ENCODE results near the gene SRSF6. TPM values are rescaled to one million over a fixed set of nuclear protein-coding genes. Genes with fewer than 3 reads are reported as not detected.

The SRSF6 gene
- total and polyA plus RNA-seq, 2 of the 4 experiments (the other 2 are of a cell fraction) = 72.4 to 134 TPM

DNA sequence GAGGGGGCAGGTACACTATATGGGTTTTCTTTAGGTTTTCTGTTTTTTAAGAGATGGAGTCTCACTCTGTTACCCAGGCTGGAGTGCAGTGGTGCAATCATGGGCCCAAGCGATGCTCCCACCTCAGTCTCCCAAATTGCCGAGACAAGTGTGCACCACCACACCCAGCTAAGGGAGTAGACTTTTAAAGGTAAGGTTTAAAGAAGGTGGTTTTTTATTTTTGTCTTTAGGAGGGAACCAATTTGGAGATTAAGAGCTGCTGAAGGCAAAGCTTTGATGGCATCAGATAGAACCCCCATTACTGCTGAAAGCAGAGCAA lies 7.9 kb downstream of the SRSF6 start:
- Histone ChIP-seq H3K4ac (ENCODE audit: low read depth, low read length) (no peak overlapping the region), H2AFZ (replicated peaks; ENCODE audit: low read length, poor library complexity) (no peak overlapping the region), H4K8ac (ENCODE audit: low read depth in 2 of 2, low read length in 2 of 2) (no peak overlapping the region), H3K56ac (ENCODE audit: extremely low read depth, insufficient read depth, low read length) (no peak overlapping the region), H3K9ac (ENCODE audit: low read depth, low read length) (no peak overlapping the region), H2AK9ac (replicated peaks; ENCODE audit: low read depth, low read length, poor library complexity) (no peak overlapping the region), H3K23ac (ENCODE audit: low read depth, low read length) (no peak overlapping the region), H3K79me1 (ENCODE audit: low read depth in 1 of 2, low read length in 2 of 2) (peaks cover 21 to 62% of the 10 kb centered on the region in 2 experiments), H4K91ac (ENCODE audit: insufficient read depth, low read depth, low read length) (no peak overlapping the region), H3K27me3 (ENCODE audit: control insufficient read depth, insufficient read depth, low read length) (no peaks in the 10 kb centered on the region), H3K27ac (ENCODE audit: insufficient read depth, low read length) (no peak overlapping the region), H3K18ac (ENCODE audit: low read depth, low read length) (no peak overlapping the region), H3K9me3 (ENCODE audit: control insufficient read depth, insufficient read depth, low read length) (no peaks in the 10 kb centered on the region), H3K9me1 (ENCODE audit: insufficient read depth, low read length) (no peaks in the 10 kb centered on the region), H3K4me1 (ENCODE audit: control insufficient read depth, insufficient read depth, low read length) (no peaks in the 10 kb centered on the region), H2BK5ac (ENCODE audit: low read depth, low read length, poor library complexity, severe bottlenecking) (no peak overlapping the region), H2BK120ac (ENCODE audit: low read depth, low read length) (no peak overlapping the region), H3K14ac (replicated peaks; ENCODE audit: low read depth, low read length) (no peak overlapping the region), H3K36me3 (ENCODE audit: control insufficient read depth, insufficient read depth, low read length) (peaks cover 53% of the 10 kb centered on the region), H4K5ac (ENCODE audit: low read depth, low read length) (no peak overlapping the region), H2AK5ac (ENCODE audit: low read depth, low read length) (no peak overlapping the region), H2BK20ac (ENCODE audit: low read depth, low read length) (no peak overlapping the region), H2BK15ac (ENCODE audit: low read depth, low read length) (no peak overlapping the region), H4K20me1 (ENCODE audit: insufficient read depth, low read length) (peaks cover 58% of the 10 kb centered on the region), H3K4me3 (ENCODE audit: insufficient read depth, low read depth, low read length) (no peak overlapping the region), H3K4me2 (ENCODE audit: low read depth, low read length) (no peak overlapping the region)
- BruUV-seq (replicated peaks) = no TSS peak
- dilution Hi-C loops (cut with HindIII; ENCODE audit: low sequenced_read_pairs, unreplicated experiment) = no loop called here
- in situ Hi-C loops (cut with MboI; ENCODE audit: low sequenced_read_pairs) = no loop called here
- intact Hi-C loops (cut with micrococcal nuclease) = no loop called here
- CTCF ChIA-PET = interaction anchor here (0.6 kb wide), 1 partner anchor 561 kb away, joined by 4 read pairs; no protein-coding TSS in a partner anchor
- TF ChIP-seq, protein P1, sequence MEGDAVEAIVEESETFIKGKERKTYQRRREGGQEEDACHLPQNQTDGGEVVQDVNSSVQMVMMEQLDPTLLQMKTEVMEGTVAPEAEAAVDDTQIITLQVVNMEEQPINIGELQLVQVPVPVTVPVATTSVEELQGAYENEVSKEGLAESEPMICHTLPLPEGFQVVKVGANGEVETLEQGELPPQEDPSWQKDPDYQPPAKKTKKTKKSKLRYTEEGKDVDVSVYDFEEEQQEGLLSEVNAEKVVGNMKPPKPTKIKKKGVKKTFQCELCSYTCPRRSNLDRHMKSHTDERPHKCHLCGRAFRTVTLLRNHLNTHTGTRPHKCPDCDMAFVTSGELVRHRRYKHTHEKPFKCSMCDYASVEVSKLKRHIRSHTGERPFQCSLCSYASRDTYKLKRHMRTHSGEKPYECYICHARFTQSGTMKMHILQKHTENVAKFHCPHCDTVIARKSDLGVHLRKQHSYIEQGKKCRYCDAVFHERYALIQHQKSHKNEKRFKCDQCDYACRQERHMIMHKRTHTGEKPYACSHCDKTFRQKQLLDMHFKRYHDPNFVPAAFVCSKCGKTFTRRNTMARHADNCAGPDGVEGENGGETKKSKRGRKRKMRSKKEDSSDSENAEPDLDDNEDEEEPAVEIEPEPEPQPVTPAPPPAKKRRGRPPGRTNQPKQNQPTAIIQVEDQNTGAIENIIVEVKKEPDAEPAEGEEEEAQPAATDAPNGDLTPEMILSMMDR (conservative IDR thresholded peaks at IDR 0.05; ENCODE audit: low read depth, low read length) = no peak
- TF ChIP-seq POLR2A (IDR thresholded peaks at IDR 0.05; ENCODE audit: low read depth, low read length) (0 out of 2 replicates have a peak, but pooled peaks have one; percentile 47), RFX5 (IDR thresholded peaks at IDR 0.05; ENCODE audit: low read depth, low read length) (no peak)
- POLR2A ChIA-PET (ENCODE audit: unreplicated experiment) = no interaction called here
- ATAC-seq (ENCODE audit: low read depth) (no peak), DNase-seq (no peak)
- WGBS, 2 experiments (ENCODE audit: extremely low coverage in 2 of 2, insufficient read length in 1 of 2) = no CpG with 5 or more reads among the region's 2 CpGs
